Cerebellar nuclear complex (tissue), 1 donor: ENCODE data around the gene MTMR4.
"Not testable (repeated sequence)": the region's sequence is repeated elsewhere in the genome, so short reads cannot be mapped to it uniquely, and the experiment has no call there.

Experiments used
- DNase-seq, 2 experiments: peaks; one replicate each; lab custom pipeline; 2025; lab: John Stamatoyannopoulos, UW

Gene MTMR4

GRCh38 chr17:58513965-58514769 is at the start of gene MTMR4:
TSS of gene MTMR4 (minus strand) at chr17:58514638. CDS start at chr17:58514407, 231 bp downstream.
- peak in 1 of 2 experiments; percentile 69 for DNase-seq

DNA sequence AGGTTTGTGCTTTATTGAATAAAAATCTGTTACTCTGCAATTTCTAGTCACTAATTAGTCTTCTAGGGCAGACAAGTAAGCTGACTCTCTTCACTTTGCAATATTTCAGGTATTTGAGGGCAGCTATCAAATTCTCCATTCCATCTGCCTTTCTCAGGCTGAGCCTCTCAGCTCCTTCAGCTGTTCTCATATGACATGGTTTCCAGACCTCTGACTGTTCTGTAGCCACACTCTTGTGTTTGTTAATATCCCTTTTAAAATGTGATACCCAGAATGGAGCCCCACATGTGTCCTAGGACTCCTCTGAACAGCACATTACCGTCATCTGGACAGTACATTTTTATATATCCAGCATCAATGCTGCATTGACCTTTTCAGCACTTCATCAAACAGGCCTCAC is 46.1 kb upstream of the MTMR4 start:
- DNase-seq: no peak

DNA sequence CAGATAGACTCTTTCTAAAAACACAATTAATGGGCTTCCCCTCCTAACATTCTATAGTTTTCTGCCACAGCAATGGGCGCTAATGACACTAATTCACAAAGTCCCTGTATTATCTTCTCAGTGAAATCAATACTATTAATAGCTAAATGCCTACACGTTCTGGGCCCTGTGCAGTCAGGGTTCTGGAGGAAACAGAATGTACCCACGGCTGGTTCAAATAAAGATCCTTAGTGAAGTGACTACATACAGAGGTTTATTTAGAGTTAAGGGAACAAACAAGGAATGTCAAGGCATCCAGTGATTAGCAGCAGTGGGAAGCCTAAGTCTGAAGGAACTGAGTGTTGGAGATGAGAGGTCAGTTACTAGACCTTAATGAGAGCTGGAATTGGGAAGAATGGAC is 43.5 kb upstream of the MTMR4 start:
- no peak for DNase-seq

- DNase-seq: no peak
Measured at GRCh38 chr17:58556833-58557250, 42.4 kb upstream of the MTMR4 start.

- DNase-seq: not testable (repeated sequence)
Measured at GRCh38 chr17:58555109-58555508, 40.7 kb upstream of the MTMR4 start.

GRCh38 chr17:58541249-58541648 is 26.8 kb upstream of the MTMR4 start:
- no peak for DNase-seq

GRCh38 chr17:58539698-58540097 is 25.3 kb upstream of the MTMR4 start:
- DNase-seq: no peak

DNA sequence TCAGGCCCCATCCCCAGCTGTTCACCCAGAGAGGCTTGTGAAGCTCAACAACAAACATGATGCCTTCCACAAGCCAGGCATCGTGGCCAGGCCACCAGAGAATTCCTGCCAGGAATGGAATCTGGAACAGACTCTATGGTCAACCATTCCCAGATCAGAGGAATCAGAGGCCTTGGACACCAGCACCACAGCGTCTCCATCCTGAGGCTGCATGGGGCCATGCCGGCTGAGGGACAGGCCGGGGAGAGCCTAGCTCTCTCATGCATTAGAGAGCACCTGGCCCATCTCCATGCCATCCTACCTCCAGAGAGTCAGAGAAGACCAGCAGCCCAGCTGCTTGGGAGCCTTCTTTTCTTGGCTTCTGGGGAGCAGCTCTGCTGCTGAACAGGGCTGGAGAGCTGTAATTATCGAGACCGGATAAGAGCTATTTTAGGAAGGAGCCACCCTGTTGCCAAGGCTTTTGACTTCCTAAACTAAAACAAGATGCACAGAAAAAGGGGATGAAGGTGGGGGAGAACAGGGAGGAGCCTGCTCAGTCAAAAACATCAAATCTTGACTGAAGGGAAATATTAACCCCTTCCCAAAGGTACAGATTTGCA is 24.5 kb upstream of the MTMR4 start:
- DNase-seq: no peak

DNA sequence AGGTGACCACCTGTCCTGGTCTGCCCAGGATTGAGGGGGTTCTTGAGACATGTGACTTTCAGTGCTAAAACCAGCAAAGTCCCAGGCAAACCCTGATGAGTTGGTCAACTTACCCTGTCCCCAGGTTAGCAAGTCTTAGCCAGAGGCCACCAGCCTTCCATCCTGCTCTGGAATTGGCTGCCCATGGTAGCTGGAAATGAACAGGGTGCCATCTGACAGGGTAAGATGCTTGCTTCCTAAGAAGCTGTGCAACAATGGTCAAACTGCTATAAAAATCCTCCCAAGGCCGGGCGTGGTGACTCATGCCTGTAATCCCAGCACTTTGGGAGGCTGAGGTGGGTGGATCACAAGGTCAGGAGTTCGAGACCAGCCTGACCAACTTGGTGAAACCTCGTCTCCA is 22.8 kb upstream of the MTMR4 start:
- no peak for DNase-seq

DNA sequence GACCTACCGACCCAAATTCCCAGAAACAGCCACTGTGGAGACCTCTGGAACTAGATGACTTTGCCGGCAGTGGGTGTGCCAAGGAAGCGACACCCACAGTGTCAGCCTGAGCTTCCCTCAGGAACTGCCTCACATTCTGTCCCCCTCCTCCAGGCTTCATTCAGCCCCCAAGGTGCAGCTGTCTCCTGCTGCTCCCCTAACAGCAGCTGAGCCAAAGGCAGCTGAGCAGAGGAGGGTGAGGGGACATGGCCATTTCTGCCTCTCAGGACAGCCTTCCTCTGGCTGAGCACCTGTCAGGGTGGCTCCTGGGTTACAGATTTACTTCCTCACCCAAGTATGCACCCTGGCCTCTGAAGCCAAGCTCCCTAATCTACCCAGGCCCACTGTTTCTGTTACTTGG is 22.1 kb upstream of the MTMR4 start:
- no peak for DNase-seq

- DNase-seq: no peak
Measured at GRCh38 chr17:58535431-58535830, 21.0 kb upstream of the MTMR4 start.

DNA sequence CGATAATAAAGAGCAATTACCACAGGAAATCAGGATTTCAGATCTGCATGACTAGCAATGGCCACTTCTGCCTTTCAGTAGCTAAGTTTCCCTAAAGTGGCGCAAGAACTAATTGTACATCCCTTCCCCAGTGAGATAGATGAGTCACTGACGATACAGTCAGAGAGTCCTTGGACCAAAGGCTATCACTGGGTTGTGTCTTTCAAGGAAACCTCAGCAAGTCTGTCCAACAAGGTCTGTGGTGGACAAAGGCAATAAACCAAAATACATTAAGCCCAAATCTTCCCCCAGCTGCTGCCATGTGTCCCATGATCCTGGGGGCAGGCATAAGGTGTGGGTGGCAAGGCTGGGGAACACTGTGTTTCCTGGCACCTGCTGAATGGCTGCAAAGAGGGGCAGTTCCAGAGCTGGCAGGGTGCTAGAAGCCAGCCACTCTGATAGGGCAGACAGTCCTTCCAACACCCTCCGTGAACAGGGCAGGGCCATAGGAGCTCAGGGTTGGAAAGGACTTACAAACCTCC is 20.5 kb upstream of the MTMR4 start:
- no peak for DNase-seq

GRCh38 chr17:58534331-58534730 is 19.9 kb upstream of the MTMR4 start:
- DNase-seq: no peak

- DNase-seq: no peak
Measured at GRCh38 chr17:58533616-58534188, 19.3 kb upstream of the MTMR4 start.

GRCh38 chr17:58532555-58532951 is 18.1 kb upstream of the MTMR4 start:
- no peak for DNase-seq

GRCh38 chr17:58531661-58532554 is 17.5 kb upstream of the MTMR4 start:
- DNase-seq: peak in 1 of 2 experiments; percentile 17

DNA sequence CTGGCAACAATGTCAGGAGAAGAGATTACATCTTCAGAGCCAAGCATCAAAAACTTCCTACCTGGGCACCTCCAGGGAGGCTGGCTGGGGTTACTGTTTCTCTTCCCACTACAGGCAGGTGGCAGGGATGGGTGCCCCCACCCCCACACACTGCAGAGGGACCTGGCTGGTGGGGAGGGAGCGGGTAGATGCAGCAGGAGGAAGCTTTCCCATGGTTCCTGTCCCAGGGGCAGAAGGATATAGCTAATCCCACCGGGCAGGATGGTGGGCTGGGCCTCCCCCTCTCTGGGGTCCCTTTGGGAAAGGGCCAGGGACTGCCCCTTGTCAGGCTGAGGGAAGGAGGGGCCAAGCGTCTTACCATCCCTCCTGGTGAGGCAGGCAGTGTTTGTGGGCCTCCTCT is 16.7 kb upstream of the MTMR4 start:
- no peak for DNase-seq

GRCh38 chr17:58530655-58531054 is 16.2 kb upstream of the MTMR4 start:
- DNase-seq: no peak

- DNase-seq: no peak
Measured at GRCh38 chr17:58529275-58529674, 14.8 kb upstream of the MTMR4 start.

- no peak for DNase-seq
Measured at GRCh38 chr17:58528443-58528842, 14.0 kb upstream of the MTMR4 start.

- no peak for DNase-seq
Measured at GRCh38 chr17:58527949-58528348, 13.5 kb upstream of the MTMR4 start.

DNA sequence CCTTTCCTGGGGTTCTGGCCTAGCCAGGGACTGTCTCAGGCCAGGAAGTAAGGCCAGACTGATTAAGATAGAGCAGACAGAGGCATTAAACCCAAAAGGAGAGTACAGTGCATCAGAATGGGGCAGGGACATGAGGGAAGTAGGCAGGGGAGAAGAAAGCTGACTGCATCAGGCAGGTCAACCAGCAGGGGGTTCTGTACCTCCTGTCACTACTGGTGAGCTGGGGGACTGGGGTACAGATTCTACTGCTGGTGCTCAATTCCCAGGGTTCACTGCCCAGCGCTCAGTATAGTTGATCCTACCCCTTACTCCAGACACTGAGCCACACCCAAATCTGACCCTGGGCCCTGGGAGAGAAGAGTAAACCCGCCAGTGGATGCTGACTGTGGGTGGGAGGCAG is 12.9 kb upstream of the MTMR4 start:
- no peak for DNase-seq
